ENCODE measurements around the gene SEC11C. TPM values are rescaled to one million over a fixed set of nuclear protein-coding genes. Genes with fewer than 3 reads are reported as not detected.
A peak's percentile ranks its signal among the peaks of the same experiment; 100 is the strongest.

The SEC11C gene
- total and polyA plus RNA-seq, 9 of the 15 experiments (the other 6 are each of a cell fraction or from before 2014, with no cell fraction given): 22.0 to 71.3 (median 36.5) TPM

- H4K20me1 ChIP-seq (replicated peaks; ENCODE audit: control insufficient read depth, insufficient read depth, low read length): no peaks in the 10 kb centered on the region
- H3K9ac ChIP-seq (ENCODE audit: insufficient read depth in 1 of 2, low read depth in 2 of 2, low read length in 2 of 2): peak overlapping the region; percentile 90 to 92
- in situ Hi-C loops (cut with MboI) (no loop called here), intact Hi-C loops (cut with micrococcal nuclease) (no loop called here)
- H3K27ac ChIP-seq (ENCODE audit: extremely low read depth, low read depth, low read length): peak overlapping the region; percentile 94
- H3K79me2 ChIP-seq (ENCODE audit: control insufficient read depth, insufficient read depth, low read length): no peaks in the 10 kb centered on the region
- no peaks in the 10 kb centered on the region for H3K9me1 ChIP-seq (ENCODE audit: control insufficient read depth, insufficient read depth, low read length)
- H3K27me3 ChIP-seq (ENCODE audit: control insufficient read depth in 2 of 2, insufficient read depth in 2 of 2, low read length in 2 of 2): no peaks in the 10 kb centered on the region
- no peaks in the 10 kb centered on the region for H3K9me3 ChIP-seq (replicated peaks; ENCODE audit: control insufficient read depth, insufficient read depth, low read depth, low read length)
- DNase-seq (ENCODE audit: extremely low read depth in 1 of 4, low spot score in 3 of 4) (peak; percentile 85 to 92 (median 89)), FAIRE-seq (peak; percentile 92), ATAC-seq (peak; percentile 96)
- H3K4me2 ChIP-seq (ENCODE audit: insufficient read depth, low read length): peak overlapping the region; percentile 90
- peak overlapping the region; percentile 81 for H3K4me3 ChIP-seq
- no peak for TF ChIP-seq PBX2 (CRISPR knock-in tag; IDR thresholded peaks at IDR 0.05; ENCODE audit: low read depth)
- peak; percentile 87 for TF ChIP-seq PBX2 (tag; conservative IDR thresholded peaks at IDR 0.05; ENCODE audit: low read depth)
- peak; percentile 63 for TF ChIP-seq MEIS2 (IDR thresholded peaks at IDR 0.05; ENCODE audit: partially characterized antibody)
- TF ChIP-seq JUND (IDR thresholded peaks at IDR 0.05; ENCODE audit: borderline replicate concordance, low read depth, low read length): 0 out of 2 replicates have a peak, but pooled peaks have one; percentile 7
- TF ChIP-seq JUND (tag; IDR thresholded peaks at IDR 0.05; ENCODE audit: borderline replicate concordance, low read depth, low read length): no peak
- peak; percentile 91 for TF ChIP-seq PKNOX1 (IDR thresholded peaks at IDR 0.05)
- TF ChIP-seq BRF2 (IDR thresholded peaks at IDR 0.05; ENCODE audit: borderline replicate concordance, insufficient read depth, insufficient read length): no peak
- H2AFZ ChIP-seq (ENCODE audit: low read depth, low read length): peak overlapping the region; percentile 99
- ChIA-PET POLR2A (no interaction called here), CTCF (ENCODE audit: low intra/inter-chr PET ratio) (no interaction called here)
- peaks cover 0 to 5% of the 10 kb centered on the region in 2 experiments; a peak in 2 of 5 replicates for H3K4me1 ChIP-seq (replicated peaks in 1 of 2; ENCODE audit: control insufficient read depth in 2 of 2, insufficient read depth in 2 of 2, low read length in 2 of 2)
- 2% methylated on average over 9 of the region's 15 CpGs for WGBS (ENCODE audit: insufficient coverage, low coverage, missing lambda C conversion rate)
- H3K36me3 ChIP-seq (ENCODE audit: control insufficient read depth, insufficient read depth, low read length): no peaks in the 10 kb centered on the region
- no TSS peak for BruUV-seq (replicated peaks)
Observed at GRCh38 chr18:59139291-59139614, 431 bp upstream of the SEC11C start.
